ENCODE results near the gene PIH1D1. TPM values are rescaled to one million over a fixed set of nuclear protein-coding genes. Genes with fewer than 3 reads are reported as not detected.

Gene PIH1D1
- polyA plus RNA-seq, 10 donors, result 34.6 to 51.9 (median 37.9) TPM

DNA sequence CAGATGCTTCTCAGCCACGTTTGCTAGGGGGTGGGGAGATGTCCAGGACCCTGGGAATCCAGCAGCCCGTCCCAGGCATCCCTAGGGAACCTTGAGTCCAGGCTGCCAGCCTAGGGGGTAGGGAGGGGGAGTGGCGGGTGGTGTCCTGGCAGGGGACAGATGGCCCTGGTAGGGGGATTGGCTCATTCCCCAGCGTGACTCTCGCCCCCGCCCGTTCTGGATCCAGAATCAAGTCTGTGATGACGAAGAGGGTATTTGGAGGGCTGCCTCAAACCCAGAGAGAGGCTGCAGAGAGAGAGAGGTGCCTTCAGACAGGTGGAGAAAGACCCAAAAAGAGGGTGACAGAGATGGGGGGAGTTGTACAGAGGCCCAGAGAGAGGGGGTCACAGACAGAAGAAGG is 14.4 kb downstream of the PIH1D1 start:
- no peak for DNase-seq

DNA sequence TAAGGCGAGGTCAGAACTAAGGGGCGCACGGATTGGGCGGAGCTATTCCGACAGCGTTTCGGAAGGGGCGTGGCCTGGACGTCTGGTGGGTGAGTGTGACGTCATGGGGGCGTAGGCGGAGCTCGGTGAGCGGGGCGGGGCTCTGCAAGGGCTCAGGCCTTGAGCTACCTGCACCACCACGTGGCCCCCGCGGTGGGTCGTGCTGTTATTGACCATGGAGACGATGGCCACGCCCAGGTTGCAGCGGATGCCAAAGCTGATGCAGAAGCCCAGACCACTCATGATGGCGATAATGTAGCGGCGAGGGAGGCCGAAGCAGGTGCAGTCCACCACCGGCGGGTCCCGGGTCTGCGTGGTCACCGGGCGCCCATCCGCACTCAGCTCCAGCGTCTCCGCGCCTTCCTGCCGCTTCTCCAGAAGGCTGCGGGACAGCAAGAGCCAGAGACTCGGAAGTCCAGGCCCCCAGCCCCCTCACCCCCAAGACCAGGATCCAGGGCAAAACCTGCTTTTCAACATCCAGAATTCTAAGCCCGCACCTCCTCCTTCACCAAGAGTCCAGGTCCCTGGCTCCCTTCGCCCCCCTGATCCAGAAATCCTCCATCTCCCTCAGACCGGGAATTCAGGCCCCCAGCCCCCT is 15.1 kb downstream of the PIH1D1 start:
- no peak for DNase-seq

DNA sequence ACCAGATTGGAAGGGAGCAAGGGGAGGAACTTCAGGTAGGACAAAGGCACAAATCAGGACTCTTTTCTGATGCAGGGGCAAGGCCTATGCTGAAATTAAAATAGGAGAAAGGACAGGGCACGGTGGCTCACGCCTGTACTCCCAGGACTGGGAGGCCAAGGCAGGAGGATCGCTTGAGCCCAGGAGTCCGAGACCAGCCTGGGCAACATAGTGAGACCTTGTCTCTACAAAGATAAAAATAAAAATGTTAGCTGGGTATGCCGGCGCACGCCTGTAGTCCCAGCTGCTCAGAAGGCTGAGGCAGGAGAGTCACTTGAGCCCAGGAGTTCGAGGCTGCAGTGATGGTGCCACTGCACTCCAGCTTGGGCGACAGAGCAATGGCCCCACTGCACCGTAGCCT is 15.9 kb downstream of the PIH1D1 start:
- no peak for DNase-seq

DNA sequence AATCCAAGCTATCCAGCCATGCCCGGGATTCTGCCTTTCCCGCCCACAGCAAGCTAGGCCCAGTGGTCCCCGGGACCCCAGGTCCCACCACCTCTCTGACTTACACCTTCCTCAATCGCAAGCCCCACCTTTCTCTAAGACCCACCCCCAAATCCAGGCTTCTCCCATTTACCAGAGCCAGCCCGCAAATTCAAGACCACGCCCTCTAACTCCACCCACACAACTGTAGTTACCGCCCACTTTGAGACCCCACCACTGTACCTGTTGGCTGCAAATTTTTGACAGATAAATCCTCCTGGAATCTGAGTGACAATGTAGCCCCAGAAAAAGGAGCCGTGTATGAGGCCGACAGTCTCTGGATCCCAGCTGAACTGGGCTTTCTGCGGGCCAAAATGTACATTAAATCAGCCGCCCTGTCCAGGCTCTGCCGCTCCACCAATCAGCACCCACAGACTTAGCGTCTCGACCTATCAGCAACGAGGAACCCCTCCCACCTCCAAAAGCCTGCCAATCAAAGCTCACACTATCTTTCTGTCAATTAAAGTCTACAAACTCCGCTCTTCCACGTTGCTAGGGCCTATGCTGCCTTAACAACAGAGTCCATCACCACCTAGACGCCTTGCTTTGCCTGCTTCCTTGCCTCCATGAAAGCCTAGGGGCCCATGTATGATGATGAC is 16.6 kb downstream of the PIH1D1 start:
- DNase-seq, result no peak

DNA sequence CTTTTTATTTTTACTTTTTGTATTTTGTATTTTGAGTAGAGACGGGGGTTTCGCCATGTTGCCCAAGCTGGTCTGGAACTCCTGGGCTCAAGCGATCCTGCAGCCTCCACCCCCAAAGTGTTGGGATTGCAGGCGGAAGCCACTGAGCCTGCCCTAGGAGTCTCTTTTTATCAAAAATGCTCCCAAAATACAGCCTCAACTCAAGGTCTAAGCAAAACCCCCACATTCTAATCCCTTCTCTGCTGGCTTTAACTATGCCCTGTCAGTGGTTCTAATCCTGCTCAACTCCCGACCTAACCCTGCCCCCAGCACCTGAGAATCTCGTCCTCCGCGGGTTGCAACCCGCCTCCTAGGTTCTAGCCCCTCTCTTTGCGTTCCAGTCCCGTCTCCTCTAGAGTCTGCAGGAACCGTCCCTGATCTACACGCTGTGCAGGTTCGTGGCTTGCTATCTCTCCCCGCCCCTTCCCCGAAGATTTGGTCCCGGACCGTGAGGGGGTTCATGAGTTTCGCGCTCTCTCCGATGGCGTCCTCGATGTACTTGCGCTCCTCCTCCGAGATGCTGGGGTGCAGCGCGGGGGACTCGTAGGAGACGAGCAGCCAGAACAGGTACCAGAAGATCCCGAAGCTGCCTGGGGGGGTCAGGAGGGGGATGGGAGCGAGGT is 18.2 kb downstream of the PIH1D1 start:
- no peak for DNase-seq

DNA sequence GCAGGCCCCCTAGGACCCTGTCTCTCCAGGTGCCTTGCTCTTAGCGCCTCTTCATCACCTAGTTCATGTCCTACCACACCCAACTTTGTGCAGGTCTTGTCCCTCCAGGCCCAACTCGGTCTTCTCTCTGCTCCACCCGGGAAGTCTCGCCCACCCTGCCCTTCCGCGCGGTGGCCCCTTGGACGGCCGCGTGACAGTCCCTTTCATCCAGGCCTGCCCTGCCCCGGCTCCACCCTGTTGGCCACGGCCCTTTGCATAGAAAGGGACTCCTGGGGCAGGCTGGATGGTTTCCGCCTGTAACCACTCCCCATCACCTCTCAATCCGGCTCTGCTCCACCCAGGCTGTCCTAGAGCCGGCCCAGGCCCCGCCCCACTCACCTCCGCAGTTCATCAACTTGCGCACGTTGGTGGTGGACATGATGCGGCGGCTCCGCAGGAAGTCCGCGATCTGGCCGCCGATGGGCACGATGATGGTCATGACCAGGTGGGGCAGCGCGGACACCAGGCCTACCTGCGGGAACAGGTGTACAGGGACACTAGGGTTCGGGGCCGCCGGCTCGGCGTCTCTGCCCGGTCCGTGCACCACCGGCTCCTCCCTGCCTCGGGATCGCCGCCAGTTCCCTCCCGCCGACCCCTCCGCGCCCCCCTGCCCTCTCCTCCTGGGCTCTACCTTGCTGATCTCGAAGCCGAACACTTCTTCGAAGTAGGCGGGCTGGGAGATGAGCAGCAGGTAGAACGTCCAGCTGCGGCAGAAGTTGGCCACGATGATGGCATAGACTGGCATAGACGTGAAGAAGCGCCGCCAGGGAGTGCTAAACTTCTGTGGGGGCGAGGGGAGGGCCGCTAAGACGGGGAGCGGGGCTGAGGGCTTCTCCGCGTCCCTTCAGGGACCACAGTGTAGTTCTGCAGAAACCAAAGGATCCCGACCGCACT is 19.2 kb downstream of the PIH1D1 start:
- DNase-seq, result no peak

DNA sequence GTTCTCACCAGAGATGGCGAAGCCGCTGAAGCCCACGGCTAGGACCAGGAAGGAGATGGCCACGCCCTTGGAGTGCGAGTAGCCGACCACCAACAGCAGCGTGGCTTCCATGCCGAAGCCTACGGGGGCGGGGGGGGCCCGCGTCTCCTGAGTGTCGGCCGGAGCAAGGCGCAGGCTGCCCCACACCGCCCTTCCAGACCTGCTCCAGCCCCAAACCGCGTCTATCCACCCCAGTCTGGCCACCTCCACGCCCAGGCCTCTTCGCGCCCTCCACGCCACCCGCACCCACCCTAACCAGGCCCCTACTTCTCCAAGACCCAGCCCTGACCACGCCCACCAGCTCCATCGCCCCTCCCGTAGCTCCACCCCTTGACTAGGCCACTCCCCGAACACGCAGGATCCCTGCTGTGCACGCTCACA is 20.3 kb downstream of the PIH1D1 start:
- DNase-seq, result no peak

DNA sequence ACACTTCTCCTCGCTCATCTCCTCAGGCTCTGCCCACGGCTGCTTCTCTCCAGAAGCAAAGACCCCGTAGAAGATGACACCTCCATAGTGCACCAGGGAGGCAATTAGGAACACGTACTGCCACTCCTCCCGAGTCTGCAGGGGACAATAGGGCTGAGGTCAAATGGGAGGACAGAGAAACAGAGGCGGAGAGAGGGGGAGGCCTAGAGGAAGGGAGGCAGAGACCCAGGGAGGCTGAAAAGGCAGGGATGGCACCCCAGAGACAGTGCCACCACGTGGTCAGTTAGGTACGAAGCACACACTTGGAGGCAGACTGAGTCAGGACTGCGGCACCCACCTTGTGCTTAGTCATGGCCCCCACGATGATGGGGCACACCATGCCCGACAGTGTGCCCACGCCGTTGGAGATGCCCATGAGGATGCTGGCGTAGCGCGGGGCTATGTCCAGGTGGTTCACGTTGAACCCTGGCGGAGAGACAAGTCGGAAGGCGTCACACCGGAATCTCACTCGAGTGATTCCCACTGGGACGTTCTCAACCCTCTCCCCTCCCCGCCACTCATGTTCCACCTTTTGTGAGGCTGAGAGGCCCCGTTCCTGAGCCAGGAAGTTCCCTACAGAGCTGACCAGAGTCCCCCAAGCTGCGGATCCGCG is 20.8 kb downstream of the PIH1D1 start:
- no peak for DNase-seq

DNA sequence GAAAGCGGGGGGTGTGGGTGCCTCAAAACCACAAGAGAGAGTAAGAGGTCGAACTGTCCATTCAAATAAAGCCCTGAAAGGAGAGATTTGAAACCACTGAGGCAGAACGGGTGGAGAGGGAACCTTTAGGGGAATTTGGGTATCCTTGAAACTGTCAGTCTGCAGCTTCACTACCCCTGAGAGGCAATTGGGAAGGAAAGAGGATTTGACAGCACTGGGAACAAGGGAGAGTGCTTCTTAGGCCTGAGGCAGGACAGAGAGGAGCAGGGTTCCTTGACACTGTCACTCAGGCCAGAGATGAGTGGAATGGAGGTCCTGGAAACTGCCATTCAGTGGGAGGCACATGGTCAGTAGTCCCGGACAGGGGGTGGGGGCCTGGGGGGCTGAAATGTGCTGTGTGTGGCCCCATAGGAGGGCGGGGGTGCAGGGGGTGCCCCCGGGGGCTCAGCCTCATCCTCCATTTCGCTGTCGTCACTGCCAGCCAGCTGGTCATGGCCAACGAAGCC is 21.4 kb downstream of the PIH1D1 start:
- DNase-seq, result no peak

DNA sequence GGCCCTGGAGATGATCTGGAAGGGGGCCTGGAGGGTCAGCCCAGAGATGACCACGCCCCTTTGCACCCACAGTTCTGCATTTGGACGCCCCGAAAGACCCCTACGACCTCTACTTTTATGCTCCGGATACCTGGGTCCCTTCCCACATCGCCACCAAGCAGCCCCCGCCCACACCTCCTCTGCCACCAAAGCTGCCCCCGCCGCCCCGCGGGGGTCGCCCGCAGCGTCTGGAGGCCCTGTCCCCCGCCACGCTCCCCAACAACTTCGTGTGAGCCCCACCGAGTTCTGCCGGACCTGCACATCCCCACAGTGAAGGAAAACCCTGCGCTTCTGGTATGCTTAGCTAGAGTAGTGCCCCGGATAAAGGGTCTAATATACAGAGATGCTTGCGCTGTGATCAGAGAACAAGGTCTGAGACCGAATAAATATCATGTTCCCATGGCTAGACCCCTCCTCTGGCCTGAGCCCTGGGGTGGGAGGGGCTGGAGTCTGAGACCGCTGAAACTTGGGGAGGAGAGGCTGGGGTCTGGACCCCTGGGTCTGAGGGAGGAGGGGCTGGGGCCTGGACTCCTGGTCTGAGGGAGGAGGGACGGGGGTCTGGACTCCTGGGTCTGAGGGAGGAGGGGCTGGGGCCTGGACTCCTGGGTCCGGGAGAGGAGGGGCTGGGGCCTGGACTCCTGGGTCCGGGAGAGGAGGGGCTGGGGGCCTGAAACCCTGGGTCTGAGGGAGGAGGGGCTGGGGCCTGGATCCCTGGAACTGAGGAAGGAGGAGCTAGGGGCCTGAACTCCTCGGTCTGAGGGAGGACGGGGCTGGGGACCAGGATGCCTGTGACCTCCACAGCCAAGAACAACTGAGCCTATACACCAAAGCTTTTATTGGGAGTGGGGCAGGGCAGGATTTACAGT is 22.8 kb downstream of the PIH1D1 start:
- no peak for DNase-seq

DNA sequence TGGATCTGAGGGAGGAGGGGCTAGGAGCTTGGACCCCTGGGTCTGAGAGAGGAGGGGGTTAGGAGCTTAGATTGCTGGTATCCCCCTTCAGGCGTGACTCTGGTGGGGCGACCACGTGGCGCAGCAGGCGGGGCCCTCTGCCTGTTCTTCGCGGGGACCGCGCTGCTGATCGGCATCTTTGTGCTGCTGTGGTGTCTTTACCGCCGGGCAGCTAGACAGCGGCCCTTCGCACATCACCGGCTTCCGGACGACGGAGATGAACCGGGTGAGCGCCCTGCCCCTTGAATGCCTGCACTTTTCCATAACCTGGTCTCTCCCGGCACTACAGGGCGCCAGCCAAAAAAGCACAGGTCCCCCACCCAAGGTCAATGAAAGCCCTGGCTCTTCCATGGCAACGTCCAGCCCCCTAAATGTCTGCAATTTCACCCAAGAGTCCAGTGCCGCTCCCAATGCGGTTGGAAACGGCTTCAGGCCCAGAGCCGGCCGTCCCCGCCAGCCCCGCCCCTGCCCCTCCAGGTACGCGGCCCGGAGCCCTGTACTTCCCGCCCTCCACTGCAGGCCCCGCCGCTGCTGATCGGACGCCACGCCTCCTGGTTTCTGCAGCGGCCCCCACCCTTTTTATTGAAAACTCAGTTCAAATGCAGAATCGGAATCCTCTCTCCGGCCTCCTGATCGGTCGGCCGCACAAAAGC is 23.6 kb downstream of the PIH1D1 start:
- no peak for DNase-seq

DNA sequence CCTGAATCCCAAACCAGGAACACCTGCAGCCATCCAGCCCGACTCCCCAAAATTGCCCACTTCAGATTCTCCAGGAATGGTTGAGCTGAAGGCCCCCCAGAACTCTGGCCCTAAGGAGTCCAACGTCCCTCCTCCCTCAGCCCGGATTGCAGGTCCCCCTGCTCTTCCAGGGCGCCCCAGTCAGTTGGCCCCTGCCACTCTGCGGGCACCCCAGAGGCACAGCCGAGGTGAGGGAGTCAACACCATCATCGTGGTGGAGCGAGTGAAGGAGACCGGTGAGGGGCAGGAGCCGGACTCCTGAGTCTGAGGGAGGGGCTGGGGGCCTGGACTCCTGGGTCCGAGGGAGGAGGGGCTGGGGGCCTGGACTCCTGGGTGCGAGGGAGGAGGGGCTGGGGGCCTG is 24.3 kb downstream of the PIH1D1 start:
- DNase-seq, result no peak

DNA sequence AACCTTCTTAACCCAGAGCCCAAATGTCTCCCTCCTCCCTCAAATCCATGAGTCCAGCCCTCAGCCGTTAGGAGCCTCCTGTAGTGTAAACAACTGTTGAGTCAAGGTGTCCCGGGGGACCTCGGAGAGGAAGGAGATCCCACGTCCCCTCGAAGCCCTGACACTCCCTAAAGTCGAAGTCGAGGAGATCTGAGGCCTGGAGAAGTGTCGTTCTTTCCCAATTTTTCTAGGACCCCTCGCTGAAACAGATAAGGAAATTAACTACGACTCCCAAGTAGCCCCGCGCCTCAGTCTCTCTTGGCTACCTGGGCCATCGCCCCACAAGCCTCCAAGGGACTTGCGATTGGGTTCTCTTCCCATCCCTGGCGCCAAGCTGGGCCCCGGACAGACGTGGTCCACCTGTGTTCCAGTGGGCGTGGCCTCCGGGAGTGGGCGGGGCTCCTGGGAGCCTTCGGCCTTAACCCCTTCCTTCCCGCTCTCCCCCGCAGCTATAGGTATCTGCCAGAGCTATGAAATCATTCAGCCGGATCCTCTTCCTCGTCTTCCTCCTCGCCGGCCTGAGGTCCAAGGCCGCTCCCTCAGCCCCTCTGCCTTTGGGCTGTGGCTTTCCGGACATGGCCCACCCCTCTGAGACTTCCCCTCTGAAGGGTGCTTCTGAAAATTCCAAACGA is 25.6 kb downstream of the PIH1D1 start:
- no peak for DNase-seq

DNA sequence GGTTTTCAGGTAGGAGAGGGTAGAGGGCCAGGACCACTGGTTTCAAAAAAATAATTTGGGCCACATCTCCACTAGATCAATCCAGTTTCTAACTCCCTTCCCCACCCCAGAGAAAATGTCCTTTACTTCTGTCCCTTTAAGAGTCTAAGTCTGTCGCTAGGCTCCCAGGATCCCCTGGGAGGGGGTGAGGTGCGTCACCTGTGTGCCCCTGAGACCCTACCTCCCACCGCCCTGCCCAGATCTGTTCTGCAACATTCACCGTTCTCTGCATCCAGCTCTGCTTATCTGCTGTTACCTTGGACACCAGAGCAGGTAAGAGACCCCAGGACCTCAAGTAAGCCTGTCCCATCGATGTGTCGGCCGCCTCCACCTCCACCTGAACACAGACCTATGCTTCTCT is 26.4 kb downstream of the PIH1D1 start, which contains the start of gene GFY:
TSS of gene GFY (plus strand) at position 211 of the 400 bp plus-strand sequence. CDS start 1,043 bp downstream, outside the sequence.
- no peak for DNase-seq

DNA sequence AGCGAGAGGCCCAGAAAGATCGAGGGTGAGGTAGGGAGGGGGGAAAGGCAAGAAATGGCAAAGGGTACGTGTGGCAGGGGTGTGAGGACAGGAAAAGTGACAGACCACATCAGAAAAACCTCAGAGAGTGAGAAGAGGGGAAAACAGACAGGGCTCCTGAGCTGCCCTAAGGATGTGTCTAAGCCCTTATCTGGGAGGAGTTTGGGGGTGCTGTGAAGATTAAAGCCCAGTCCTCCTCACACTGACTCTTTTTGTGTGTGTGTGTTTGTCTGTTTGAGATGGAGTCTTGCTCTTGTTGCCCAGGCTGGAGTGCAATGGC is 27.7 kb downstream of the PIH1D1 start:
- no peak for DNase-seq

DNA sequence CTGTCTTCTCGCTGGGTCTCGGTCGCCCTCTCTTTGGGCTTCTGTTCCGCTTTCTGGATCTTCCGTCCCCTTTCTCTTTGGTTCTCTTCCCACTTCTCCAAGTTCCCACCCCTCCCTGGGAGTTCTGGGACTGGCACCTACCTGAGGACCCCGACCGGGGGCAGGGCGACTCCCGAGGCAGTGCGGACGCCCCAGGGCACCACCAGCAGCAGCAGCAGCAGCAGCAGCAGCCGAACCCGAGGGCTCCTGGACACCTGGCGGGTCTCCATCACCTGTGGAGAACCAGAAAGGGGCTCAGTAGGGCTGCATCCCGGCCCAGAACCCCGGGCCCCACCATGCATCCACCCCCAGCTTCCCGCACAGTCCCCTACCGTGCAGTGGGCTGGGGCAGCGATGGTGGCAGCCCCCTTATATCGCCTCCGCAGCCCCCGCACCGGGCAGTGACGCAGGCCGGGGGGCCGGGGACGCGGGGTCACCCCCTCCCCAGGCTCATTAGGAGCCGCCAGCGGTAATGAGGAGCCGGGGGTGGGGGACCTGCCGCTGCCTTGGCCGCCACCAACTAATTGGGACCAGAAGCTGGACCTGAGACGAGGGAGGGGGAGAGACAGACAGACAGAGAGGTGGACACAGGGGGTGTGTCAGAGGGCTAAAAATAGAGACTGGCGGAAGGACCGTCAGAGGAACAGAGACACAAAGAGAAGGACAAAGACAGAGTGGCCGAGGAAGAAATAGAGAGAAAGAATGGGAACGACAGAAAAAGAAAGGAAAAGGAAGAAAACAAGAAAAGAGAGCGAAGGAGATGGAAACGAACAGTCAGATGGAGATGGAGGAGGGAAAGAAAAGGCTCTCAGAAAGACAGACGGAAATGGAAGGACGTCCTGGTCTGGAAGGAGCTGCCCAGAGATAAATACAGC is 28.3 kb downstream of the PIH1D1 start, which contains the start of gene PTH2:
TSS of gene PTH2 (minus strand) at position 371 of the 914 bp plus-strand sequence. CDS start at position 269, 102 bp downstream.
- no peak for DNase-seq

DNA sequence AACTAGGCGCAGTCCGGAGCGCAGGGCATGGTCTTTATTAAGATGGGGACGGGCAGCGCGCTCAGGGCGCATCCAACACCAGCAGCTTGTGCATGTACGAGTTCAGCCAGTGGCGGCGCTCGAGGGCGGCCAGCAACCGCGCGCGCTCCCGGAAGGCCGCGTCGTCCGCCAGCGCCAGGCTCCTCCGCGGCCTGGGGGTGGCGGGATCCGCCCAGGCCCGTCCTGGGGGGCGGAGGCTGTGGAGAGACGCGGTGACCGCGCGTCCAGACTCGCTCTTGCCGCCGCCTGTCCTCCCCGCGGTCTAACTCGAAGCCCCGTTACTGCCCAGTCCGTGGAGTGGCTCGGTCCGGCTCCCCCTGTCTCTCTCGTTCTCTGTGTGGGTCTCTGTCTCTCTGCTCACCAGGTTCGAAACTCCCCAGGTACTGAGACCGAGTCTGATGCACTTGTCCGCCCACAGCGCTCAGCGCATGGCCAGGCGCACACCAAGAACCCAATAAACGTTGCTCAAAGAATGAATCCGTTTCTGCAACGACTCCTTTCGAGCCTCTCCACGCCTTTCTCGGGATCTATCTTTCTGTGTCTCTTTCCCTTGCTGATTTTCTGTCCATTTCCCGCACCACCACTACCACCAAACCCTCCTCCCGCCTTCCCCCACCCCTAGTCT is 29.1 kb downstream of the PIH1D1 start:
- peak in 1 of 3 donors; percentile 59 for DNase-seq
